GM12874 (cell line): ENCODE data around the gene MARCHF10.

Source experiments
- TF ChIP-seq, protein P1 (sequence below): IDR thresholded peaks from 2 replicates; pipeline ENCODE4 v1.5.1; 2011; ENCODE audit warnings: low read depth, mild to moderate bottlenecking, control low read depth, low read length, moderate library complexity; ENCODE audit not compliant: insufficient read depth

The MARCHF10 gene

GRCh38 chr17:62755141-62755851 lies 52.8 kb downstream of the MARCHF10 start:
- TF ChIP-seq, protein P1, sequence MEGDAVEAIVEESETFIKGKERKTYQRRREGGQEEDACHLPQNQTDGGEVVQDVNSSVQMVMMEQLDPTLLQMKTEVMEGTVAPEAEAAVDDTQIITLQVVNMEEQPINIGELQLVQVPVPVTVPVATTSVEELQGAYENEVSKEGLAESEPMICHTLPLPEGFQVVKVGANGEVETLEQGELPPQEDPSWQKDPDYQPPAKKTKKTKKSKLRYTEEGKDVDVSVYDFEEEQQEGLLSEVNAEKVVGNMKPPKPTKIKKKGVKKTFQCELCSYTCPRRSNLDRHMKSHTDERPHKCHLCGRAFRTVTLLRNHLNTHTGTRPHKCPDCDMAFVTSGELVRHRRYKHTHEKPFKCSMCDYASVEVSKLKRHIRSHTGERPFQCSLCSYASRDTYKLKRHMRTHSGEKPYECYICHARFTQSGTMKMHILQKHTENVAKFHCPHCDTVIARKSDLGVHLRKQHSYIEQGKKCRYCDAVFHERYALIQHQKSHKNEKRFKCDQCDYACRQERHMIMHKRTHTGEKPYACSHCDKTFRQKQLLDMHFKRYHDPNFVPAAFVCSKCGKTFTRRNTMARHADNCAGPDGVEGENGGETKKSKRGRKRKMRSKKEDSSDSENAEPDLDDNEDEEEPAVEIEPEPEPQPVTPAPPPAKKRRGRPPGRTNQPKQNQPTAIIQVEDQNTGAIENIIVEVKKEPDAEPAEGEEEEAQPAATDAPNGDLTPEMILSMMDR = no peak

DNA sequence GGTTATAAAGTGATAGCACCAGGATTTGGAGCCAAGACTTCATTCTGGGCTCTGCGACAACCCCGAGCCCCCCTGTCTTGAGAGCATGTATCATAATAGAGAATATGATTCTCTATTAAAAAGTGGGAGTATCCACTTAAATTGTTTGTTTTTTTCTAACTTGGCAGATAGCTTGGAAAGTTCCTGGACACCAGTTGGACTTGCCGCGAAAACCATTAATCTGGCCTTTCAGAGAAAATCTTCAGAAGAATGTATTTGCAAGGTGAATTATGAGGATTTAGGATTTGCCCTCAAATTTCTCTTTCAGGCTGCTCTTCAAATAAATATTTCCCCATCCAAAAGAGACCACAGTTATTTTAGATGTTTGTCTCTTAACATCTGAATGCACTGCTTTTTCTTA lies 53.5 kb downstream of the MARCHF10 start:
- TF ChIP-seq, protein P1 = no peak

DNA sequence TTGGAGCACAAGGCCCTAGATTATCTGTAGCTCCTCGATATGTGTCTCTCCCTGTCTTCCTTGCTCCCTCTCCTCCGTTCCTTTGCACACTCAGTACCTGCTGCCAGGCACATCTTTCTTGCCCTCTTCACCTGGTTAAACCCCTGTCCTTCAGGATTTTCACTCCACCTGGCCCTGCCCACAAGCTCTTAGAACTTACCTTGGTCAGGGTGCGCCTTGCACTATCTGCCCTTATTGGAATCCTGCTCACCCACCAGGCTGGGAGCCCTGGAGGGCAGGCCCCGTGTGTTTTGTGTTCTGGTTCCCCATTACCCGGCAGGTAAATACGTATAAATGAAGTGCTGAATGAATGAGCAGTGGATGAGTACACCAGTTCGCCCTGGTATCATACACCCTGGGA lies 54.6 kb downstream of the MARCHF10 start:
- TF ChIP-seq, protein P1 = no peak

DNA sequence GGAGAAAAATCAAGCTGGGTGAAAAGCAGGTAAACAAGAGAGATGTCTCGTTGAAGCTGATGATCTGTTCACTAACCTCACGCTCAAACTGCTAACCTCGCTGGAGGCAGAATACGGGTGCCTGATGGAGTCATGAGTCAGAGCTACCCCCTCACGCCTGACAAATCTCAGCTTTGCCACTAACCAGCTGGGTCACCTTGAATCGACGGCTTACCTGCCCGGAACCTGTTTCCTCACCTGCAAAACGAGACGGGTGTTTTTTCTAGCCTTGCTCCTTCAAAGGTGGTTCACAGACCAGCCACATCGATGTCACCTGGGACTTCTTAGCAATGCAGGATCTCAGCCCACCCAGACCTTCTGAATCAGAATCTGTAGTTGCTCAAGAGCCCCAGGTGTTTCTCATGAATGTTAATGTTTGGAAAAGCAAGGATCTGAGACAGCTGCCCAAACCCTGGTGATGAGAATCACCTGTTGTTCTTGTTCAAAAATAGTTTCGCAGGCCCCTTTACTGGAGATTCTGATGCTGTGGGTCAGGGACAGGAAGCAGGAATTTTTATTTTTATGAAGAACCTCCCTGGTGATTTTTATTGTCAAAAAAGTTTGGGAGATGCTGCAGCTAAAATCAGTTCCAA lies 56.9 kb downstream of the MARCHF10 start:
- TF ChIP-seq, protein P1 = no peak

- TF ChIP-seq, protein P1 = no peak
These were observed 57.5 kb downstream of the MARCHF10 start for GRCh38 chr17:62750631-62751051.

- TF ChIP-seq, protein P1 = no peak
These were observed 58.2 kb downstream of the MARCHF10 start for GRCh38 chr17:62749926-62750325.

GRCh38 chr17:62746941-62747340 lies 61.2 kb downstream of the MARCHF10 start:
- TF ChIP-seq, protein P1 = no peak
